SK-N-DZ (cell line): ENCODE measurements around the gene CAPN2.

Source experiments
- small RNA-seq, 2 experiments: library from RNA; depleted of rRNA; stranded (forward); fragments of <200 nt; gene quantifications; one replicate each; pipeline ENCODE3, GENCODE V24; 2014

The CAPN2 gene

Small RNA genes within 50 kb of the gene (small RNA-seq; reads per million reads assigned to genes)
- gene RNU6-1248P, result 0 reads per million in 2 experiments
